GM23338 (cell line): ENCODE data around the gene RNASE8. TPM values are rescaled to one million over a fixed set of nuclear protein-coding genes. Genes with fewer than 3 reads are reported as not detected.

Source experiments
- ATAC-seq: fragments of 200-7000 bp; cut with Tn5 transposase; 3 replicates; pipeline ENCODE4 v1.9.1; 2020
- DNase-seq: peaks from one replicate; pipeline ENCODE4 v3.0.0-alpha.2; 2015; ENCODE audit warnings: low spot score
- H2AFZ ChIP-seq: fragments of 200-600 bp; sonication (generic); 2 replicates; pipeline ENCODE4 v1.8.0; 2016; ENCODE audit warnings: antibody characterized with exemption, mild to moderate bottlenecking, moderate library complexity
- H3F3A ChIP-seq: fragments of 200-600 bp; sonication (generic); replicated peaks from 2 replicates; pipeline ENCODE4 v1.8.0; 2017; ENCODE audit warnings: antibody characterized with exemption, mixed run types, low read depth
- H3K27ac ChIP-seq: fragments of 200-600 bp; sonication (generic); 2 replicates; pipeline ENCODE4 v1.6.1; 2016; ENCODE audit warnings: low read depth
- H3K27me3 ChIP-seq: fragments of 200-600 bp; sonication (generic); 2 replicates; pipeline ENCODE4 v1.8.0; 2016; ENCODE audit warnings: mild to moderate bottlenecking, mixed run types, moderate library complexity; ENCODE audit not compliant: insufficient read depth
- H3K36me3 ChIP-seq: fragments of 200-600 bp; sonication (generic); 2 replicates; pipeline ENCODE4 v1.8.0; 2016; ENCODE audit warnings: mild to moderate bottlenecking; ENCODE audit not compliant: insufficient read depth
- H3K4me1 ChIP-seq: fragments of 200-600 bp; sonication (generic); 2 replicates; pipeline ENCODE4 v1.8.0; 2016; ENCODE audit warnings: mild to moderate bottlenecking, moderate library complexity; ENCODE audit not compliant: insufficient read depth
- H3K4me2 ChIP-seq: fragments of 200-600 bp; sonication (generic); 2 replicates; pipeline ENCODE4 v1.7.1; 2017; ENCODE audit warnings: mixed run types
- H3K4me3 ChIP-seq: fragments of 200-600 bp; sonication (generic); 2 replicates; pipeline ENCODE4 v1.6.1; 2016; ENCODE audit warnings: mixed run types
- H3K79me2 ChIP-seq: fragments of 200-600 bp; sonication (generic); replicated peaks from 2 replicates; pipeline ENCODE4 v1.8.0; 2017; ENCODE audit warnings: mild to moderate bottlenecking; ENCODE audit not compliant: insufficient read depth
- H3K9me2 ChIP-seq: fragments of 200-600 bp; sonication (generic); 2 replicates; pipeline ENCODE4 v1.8.0; 2017; ENCODE audit not compliant: insufficient read depth
- H4K20me1 ChIP-seq: fragments of 200-600 bp; sonication (generic); replicated peaks from 2 replicates; pipeline ENCODE4 v1.8.0; 2017; ENCODE audit warnings: mild to moderate bottlenecking; ENCODE audit not compliant: insufficient read depth
- H3K27ac Mint-ChIP-seq: 2 replicates; pipeline ENCODE4 v1.8.0; 2020; ENCODE audit warnings: inconsistent platforms, mild to moderate bottlenecking, moderate library complexity, mixed read lengths
- H3K27me3 Mint-ChIP-seq: 3 replicates; pipeline ENCODE4 v1.8.0; 2022; ENCODE audit warnings: low read depth, mild to moderate bottlenecking, moderate library complexity, mixed read lengths, inconsistent platforms; ENCODE audit not compliant: insufficient read depth, poor library complexity
- H3K36me3 Mint-ChIP-seq: 3 replicates; pipeline ENCODE4 v1.8.0; 2021; ENCODE audit warnings: low read depth, mild to moderate bottlenecking, inconsistent platforms, moderate library complexity, mixed read lengths
- H3K4me1 Mint-ChIP-seq: 3 replicates; pipeline ENCODE4 v1.8.0; 2020; ENCODE audit warnings: mild to moderate bottlenecking, inconsistent platforms, mixed read lengths
- H3K4me3 Mint-ChIP-seq: 3 replicates; pipeline ENCODE4 v1.8.0; 2021; ENCODE audit warnings: moderate library complexity, mild to moderate bottlenecking, inconsistent platforms, mixed read lengths
- H3K9me3 Mint-ChIP-seq: 3 replicates; pipeline ENCODE4 v1.8.0; 2020; ENCODE audit warnings: moderate library complexity, mild to moderate bottlenecking, inconsistent platforms, mixed read lengths
- CREB1 ChIP-seq: fragments of 250-450 bp; sonication (Bioruptor Pico); IDR thresholded peaks from 2 replicates; pipeline ENCODE4 v1.5.0; 2020; ENCODE audit warnings: low read depth, mild to moderate bottlenecking, moderate library complexity
- NANOG ChIP-seq: IDR thresholded peaks from 2 replicates; pipeline ENCODE4 v1.6.1; 2016; ENCODE audit warnings: antibody characterized with exemption, borderline replicate concordance
- POLR2AphosphoS5 ChIP-seq: IDR thresholded peaks from 2 replicates; pipeline ENCODE4 v1.6.1; 2016; ENCODE audit warnings: antibody characterized with exemption, low read depth
- ZNF114 ChIP-seq: fragments of 250-450 bp; sonication (Bioruptor Pico); IDR thresholded peaks from 2 replicates; pipeline ENCODE4 v1.5.0; 2020; ENCODE audit warnings: mild to moderate bottlenecking, moderate library complexity
- ZNF331 ChIP-seq: fragments of 250-450 bp; sonication (Bioruptor Pico); IDR thresholded peaks from 2 replicates; pipeline ENCODE4 v1.5.0; 2020; ENCODE audit warnings: low read depth, mild to moderate bottlenecking, moderate library complexity
- polyA plus RNA-seq: library from polyadenylated mRNA; unstranded; fragments of >200 nt; fragmentation: Nextera tagmentation; extraction: Ambion mirVana; gene quantifications from 2 replicates; pipeline ENCODE4 v1.2.1, GENCODE V29; 2016
- total RNA-seq: library from RNA; depleted of rRNA; stranded (reverse); fragments of >200 nt; shearing (Covaris generic); gene quantifications from 2 replicates; pipeline ENCODE4 v1.2.3, GENCODE V29; 2014
- TF ChIP-seq, protein P1 (sequence below): IDR thresholded peaks from one replicate; pipeline ENCODE4 v1.6.1; 2018; ENCODE audit warnings: antibody characterized with exemption; ENCODE audit not compliant: unreplicated experiment
- TF ChIP-seq, protein P2 (sequence below): IDR thresholded peaks from 2 replicates; pipeline ENCODE4 v1.6.1; 2016; ENCODE audit warnings: antibody characterized with exemption

The RNASE8 gene
- total and polyA plus RNA-seq, 2 experiments from 2014 or later = not detected

DNA sequence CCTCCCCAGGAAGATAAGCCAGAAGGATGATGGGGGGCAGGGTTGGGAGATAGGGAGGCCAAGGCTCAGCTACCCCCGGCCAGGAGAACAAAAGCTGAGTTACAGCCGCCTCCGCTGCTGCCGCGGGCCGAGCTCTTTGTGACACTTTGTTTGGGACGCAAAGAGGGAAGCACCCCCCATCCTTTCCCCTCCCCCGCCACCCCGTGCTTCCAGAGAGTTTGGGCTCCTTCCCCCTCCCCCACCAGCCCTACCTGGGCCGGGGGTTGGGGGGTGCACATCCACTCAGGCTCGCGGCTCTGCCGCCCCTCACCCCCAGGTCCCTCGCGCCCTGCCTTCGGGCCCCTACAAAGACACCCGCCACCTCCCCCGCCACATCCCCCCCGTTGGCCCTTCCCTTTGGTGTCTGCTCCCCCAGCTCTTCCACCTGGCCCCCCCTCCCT is 40.0 kb downstream of the RNASE8 start (continued):
- TF ChIP-seq, protein P1, sequence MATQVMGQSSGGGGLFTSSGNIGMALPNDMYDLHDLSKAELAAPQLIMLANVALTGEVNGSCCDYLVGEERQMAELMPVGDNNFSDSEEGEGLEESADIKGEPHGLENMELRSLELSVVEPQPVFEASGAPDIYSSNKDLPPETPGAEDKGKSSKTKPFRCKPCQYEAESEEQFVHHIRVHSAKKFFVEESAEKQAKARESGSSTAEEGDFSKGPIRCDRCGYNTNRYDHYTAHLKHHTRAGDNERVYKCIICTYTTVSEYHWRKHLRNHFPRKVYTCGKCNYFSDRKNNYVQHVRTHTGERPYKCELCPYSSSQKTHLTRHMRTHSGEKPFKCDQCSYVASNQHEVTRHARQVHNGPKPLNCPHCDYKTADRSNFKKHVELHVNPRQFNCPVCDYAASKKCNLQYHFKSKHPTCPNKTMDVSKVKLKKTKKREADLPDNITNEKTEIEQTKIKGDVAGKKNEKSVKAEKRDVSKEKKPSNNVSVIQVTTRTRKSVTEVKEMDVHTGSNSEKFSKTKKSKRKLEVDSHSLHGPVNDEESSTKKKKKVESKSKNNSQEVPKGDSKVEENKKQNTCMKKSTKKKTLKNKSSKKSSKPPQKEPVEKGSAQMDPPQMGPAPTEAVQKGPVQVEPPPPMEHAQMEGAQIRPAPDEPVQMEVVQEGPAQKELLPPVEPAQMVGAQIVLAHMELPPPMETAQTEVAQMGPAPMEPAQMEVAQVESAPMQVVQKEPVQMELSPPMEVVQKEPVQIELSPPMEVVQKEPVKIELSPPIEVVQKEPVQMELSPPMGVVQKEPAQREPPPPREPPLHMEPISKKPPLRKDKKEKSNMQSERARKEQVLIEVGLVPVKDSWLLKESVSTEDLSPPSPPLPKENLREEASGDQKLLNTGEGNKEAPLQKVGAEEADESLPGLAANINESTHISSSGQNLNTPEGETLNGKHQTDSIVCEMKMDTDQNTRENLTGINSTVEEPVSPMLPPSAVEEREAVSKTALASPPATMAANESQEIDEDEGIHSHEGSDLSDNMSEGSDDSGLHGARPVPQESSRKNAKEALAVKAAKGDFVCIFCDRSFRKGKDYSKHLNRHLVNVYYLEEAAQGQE = no peak
- no peak for TF ChIP-seq ZNF114
- no peak for TF ChIP-seq NANOG

DNA sequence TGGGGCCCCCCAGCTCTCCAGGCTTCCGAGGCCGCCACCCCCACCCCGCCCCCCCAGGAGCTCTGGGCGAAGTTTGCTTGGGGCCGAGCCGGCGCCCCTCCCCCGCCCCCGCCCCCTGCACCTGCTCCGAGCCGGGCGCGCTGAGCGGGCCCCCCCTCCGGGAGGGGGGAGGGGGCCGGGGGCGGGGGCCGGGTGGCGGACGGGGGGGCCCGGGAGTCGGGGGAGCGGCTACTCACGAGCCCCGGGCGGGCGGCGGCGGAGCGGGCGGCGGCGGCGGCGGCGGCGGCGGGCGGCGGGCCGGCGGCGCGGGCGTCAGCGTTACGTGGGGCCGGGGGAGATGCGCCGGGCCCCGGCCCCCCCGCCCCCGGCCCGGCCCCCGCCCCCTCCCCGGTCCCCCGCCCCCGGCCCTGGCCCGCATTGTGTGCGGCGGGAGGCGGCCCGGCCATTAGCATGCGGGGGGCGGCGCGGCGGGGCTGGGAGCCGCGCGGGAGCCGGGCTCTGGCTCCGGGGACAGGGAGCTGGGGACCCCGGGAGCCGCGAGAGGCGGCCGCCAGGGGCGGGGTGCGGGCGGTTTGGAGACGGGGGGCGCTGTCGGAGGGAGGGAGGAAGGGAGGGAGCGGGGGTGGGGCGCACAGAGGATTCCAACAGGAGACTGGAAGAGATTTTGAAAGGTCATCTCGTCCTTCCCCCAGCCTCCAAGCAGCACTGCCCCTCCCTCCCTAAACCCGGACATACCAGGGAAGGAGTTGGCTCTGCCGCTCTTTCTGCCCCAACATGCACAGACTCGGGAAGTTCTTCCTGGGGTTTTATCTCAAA is 40.7 kb downstream of the RNASE8 start, which contains the start of gene ZNF219:
Gene ZNF219 (minus strand): TSS at position 580 of the 816 bp plus-strand sequence. CDS start 5,064 bp downstream, outside the sequence.
- H3K36me3 ChIP-seq = no peaks in the 10 kb centered on the region; the same call in 1 of the 2 replicates

More for the DNA sequence above, 40.7 kb downstream of the RNASE8 start, which contains the start of gene ZNF219:
- Histone ChIP-seq H3F3A (peaks cover 20% of the 10 kb centered on the region), H3K4me3 (peak within 1 kb of the TSS; percentile 84), H3K79me2 (peaks cover 50% of the 10 kb centered on the region), H3K4me2 (peak within 1 kb of the TSS; percentile 98), H3K27ac (peak within 1 kb of the TSS; percentile 88), H2AFZ (no peak within 1 kb of the TSS), H3K27me3 (no peaks in the 10 kb centered on the region), H4K20me1 (peaks cover 4% of the 10 kb centered on the region; the same call in 1 of the 2 replicates), H3K4me1 (peaks cover 57% of the 10 kb centered on the region), H3K9me2 (no peaks in the 10 kb centered on the region)
- H3K4me3 Mint-ChIP-seq = peak within 1 kb of the TSS; percentile 92
- peak; percentile 21 for ATAC-seq
- peak within 1 kb of the TSS; percentile 97 for H3K27ac Mint-ChIP-seq
- peaks cover 8% of the 10 kb centered on the region for H3K36me3 Mint-ChIP-seq
- peaks cover 76% of the 10 kb centered on the region for H3K4me1 Mint-ChIP-seq
- H3K27me3 Mint-ChIP-seq = peaks cover 19% of the 10 kb centered on the region
- peaks cover 4% of the 10 kb centered on the region; the same call in 2 of the 3 replicates for H3K9me3 Mint-ChIP-seq
- peak; percentile 93 for DNase-seq
- peak; percentile 60 for TF ChIP-seq POLR2AphosphoS5
- 0 out of 2 replicates have a peak, but pooled peaks have one; percentile 8 for TF ChIP-seq CREB1 (CRISPR knock-in tag)
- TF ChIP-seq, protein P2, sequence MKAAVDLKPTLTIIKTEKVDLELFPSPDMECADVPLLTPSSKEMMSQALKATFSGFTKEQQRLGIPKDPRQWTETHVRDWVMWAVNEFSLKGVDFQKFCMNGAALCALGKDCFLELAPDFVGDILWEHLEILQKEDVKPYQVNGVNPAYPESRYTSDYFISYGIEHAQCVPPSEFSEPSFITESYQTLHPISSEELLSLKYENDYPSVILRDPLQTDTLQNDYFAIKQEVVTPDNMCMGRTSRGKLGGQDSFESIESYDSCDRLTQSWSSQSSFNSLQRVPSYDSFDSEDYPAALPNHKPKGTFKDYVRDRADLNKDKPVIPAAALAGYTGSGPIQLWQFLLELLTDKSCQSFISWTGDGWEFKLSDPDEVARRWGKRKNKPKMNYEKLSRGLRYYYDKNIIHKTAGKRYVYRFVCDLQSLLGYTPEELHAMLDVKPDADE = no peak
- no peak for TF ChIP-seq ZNF331 (CRISPR knock-in tag)
